ENCODE measurements around the gene PRF1.
"Not testable (repeated sequence)": the region's sequence is repeated elsewhere in the genome, so short reads cannot be mapped to it uniquely, and the experiment has no call there.

PRF1 gene

GRCh38 chr10:70592186-70592735 is 10.3 kb downstream of the PRF1 start:
- no peak for DNase-seq

GRCh38 chr10:70590655-70591416 is 11.7 kb downstream of the PRF1 start:
- DNase-seq = no peak

- DNase-seq = no peak
These were observed 12.5 kb downstream of the PRF1 start for GRCh38 chr10:70589762-70590654.

- DNase-seq = no peak
These were observed 13.5 kb downstream of the PRF1 start for GRCh38 chr10:70588859-70589570.

GRCh38 chr10:70588255-70588654 is 14.3 kb downstream of the PRF1 start:
- DNase-seq = no peak

GRCh38 chr10:70587045-70587658 is 15.4 kb downstream of the PRF1 start:
- no peak for DNase-seq

DNA sequence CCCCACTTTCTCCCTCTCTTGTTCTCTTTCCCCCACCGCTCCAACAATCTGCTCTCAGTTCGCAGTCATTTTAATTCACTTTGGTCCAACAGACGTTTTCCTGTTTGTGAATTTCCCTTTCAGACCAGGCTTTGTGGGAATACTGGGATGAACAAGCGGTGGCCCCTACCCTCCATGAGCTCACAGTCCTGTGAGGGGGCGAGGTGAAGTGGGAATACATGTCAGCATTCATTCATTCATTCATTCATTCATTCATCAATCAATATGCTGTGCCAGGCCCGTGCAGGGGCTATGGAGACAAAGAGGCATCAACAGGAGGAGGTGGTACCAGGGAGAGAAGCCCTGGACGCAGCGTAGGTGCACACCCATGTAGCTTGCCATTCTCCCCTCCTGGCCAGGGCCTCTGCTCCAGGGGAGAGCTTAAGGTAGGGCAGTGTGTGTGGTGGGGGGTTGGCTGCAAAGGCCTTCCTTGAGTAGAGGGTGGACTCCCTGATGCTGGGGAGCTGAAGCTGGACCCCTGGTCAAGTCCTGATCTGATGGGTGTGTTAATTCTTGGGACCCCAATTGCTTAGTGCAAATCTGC is 16.1 kb downstream of the PRF1 start:
- DNase-seq = no peak

GRCh38 chr10:70585578-70586169 is 16.9 kb downstream of the PRF1 start:
- DNase-seq = no peak

DNA sequence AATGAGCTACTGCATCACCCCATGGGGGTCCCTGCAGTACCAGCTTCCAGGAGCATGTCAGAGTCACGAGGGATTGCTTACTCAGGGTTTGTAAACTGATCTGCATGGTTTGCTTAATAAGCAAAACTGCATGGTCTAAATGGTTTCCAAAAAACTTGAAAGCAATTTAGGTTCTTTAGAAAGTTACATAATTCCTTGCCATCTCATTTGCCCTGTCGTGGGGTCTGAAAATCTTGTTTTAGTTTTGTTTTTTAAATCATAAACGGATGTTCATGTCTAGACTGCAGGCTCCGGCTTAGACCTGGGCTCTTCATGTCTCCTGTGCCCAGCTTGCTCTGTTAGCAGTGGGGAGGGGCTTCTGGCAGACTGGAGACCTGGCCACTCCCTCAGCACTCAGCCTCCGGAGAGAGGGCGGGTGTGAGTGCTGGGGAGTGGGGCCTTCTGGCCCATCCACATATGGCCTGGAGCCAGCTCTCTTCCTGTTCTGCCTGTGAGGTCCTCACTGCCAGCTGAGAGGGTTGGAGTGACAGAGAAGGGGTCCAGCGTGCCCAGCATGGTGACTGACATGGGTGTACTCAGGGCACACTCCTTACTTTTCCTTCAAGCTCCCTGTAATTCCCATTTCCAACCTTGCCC is 17.5 kb downstream of the PRF1 start:
- DNase-seq = peak; percentile 83

- DNase-seq = peak; percentile 36
These were observed 18.2 kb downstream of the PRF1 start for GRCh38 chr10:70584366-70584765.

DNA sequence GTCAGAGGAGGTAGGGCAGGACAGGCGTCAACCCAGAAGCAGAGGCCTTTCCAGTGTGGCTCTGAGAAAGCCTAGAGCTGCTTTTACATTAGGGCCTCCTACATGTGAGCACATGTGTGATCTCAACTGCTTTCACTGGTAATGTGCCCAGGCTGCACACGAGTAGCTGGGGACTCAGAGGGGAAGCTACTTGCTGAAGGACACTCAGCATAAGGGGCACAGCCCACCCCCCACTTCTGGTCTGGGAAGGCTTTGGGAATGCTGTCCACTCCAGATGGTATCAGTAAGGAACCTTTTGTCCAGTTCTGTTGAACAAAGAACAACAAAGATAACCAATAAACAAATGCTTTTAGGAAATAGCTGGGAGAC is 18.9 kb downstream of the PRF1 start:
- no peak for DNase-seq

DNA sequence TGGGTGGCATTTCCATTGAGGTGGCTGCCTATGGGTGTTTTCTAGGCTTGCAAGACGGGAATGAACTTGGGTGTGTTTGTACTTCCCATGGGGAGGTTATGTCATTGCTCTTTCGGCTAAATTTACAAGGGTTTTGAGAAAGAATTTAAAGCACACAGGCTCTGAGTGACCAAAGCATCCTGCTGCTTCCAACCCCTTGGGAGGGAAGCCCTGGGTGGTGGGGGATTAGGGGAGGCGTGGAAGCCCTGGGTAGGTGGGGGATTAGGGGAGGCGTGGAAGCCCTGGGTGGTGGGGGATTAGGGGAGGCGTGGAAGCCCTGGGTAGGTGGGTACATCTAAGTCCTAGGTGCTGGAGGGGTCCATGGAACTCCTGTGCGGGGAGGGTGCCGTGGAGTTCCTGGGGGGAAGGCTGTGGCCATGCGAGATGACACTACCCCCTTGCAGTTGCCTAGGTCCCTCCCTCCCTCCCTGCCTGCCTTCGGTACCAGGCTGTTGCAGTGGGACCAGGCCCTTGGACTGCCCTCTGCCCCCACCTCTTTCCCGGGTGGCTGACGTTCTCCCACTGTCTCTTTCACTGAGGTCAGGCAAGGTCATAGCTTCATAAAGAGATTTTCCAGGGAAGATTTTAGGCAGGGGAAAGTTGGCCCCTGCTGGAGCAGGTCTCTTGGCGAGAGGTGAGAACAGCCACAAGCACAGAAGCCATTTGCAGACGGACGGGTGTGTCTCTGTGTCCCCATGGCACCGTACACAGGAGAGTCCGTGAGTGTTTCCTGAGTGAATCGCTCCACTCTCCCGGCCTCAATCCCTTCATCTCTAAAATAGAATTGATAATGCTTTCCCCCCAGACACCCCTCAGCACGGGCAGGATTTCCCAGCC is 19.5 kb downstream of the PRF1 start:
- DNase-seq = no peak

DNA sequence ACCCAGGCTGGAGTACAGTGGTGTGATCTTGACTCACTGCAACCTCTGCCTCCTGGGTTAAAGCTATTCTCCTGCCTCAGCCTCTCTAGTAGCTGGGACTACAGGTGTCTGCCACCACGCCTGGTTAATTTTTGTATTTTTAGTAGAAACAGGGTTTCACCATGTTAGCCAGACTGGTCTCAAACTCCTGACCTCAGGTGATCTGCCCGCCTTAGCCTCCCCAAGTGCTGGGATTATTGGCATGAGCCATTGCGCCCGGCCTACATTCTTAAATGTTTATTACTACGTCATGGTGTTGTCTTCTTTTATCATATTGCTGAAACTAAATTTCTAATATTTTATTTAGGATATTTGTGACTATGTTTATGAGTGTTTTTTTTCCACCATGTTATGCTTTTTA is 21.4 kb downstream of the PRF1 start:
- DNase-seq = not testable (repeated sequence)

- no peak for DNase-seq
These were observed 23.1 kb downstream of the PRF1 start for GRCh38 chr10:70579234-70580002.

GRCh38 chr10:70578371-70578947 is 24.1 kb downstream of the PRF1 start:
- peak; percentile 21 for DNase-seq

- no peak for DNase-seq
These were observed 25.6 kb downstream of the PRF1 start for GRCh38 chr10:70576803-70577517.

DNA sequence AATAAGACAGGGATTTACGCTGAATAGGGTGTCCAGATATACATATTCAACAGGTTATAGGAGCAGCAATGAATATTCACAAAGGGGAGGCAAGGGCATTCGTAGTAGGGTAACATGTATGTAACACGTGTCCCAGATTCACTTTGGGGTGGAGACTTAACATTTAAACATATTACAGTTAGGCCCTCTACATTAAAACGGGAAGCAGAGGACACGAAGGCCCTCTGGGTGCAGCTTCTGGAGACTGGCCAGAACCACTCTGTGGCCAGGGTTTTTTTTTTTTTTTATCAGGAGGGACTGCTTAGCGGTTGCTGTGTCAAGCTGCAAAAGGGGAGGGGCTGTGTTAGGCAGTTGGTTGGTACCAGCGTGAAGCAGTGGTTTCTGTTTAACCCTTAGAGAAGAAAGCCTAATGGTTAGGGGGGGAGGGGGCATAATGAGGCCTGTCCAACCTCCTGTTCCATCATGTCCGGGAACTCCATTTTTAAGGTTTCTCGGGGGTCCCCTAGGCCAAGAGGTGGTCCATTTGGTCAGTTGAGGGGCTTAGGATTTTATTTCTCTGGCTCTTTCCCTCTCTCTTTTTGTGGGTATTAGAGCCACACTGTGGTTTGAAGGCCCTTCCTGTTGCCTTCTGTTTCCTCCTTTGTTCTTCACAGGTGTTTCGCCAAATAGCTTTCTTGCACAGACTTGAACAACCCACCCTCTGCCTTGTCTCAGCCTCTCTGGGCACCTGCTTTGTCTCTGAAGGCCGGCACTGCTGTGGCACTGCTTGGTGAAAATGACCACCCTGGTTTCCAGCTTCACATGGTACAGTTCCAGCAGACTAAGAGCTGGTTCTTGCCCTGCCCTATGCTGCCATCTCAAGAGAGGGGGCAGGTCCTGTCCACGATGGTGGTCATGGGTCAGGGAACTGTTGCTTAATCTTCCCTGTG is 26.4 kb downstream of the PRF1 start:
- DNase-seq = peak; percentile 74

All from NCI-H2029 (cell line).